ENCODE data around the gene CNPY1. TPM values are rescaled to one million over a fixed set of nuclear protein-coding genes. Genes with fewer than 3 reads are reported as not detected.

The CNPY1 gene
- polyA plus RNA-seq, 1 of the 3 experiments (the other 2 are of a cell fraction) = not detected

DNA sequence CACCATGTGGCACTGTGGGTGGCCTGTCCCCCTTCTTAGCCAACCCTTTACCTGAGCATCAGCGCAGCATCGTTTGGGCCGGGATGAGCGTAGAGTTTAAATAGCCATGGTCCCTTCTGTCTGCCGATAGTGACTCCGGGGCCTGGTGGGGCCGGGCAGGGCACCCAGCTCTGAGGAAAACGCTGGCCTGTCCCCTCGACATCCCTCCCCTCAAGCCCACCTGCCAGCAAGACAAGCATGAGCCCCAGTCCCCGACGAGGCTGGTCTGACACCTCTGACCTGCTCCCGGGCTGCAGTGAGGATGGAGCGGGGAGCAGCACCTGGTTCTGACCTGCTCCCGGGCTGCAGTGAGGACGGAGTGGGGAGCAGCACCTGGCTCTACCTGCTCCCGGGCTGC, 31.1 kb upstream of the CNPY1 start:
- Histone ChIP-seq H2AFZ (ENCODE audit: low read depth) (no peak overlapping the region), H3K36me3 (replicated peaks in 1 of 2; ENCODE audit: control insufficient read depth in 1 of 2, insufficient read depth in 2 of 2, low read length in 1 of 2) (no peaks in the 10 kb centered on the region), H3K9ac (no peak overlapping the region), H3K4me3 (ENCODE audit: low read depth in 2 of 2, low read length in 1 of 2) (no peak overlapping the region), H3K4me1 (ENCODE audit: control insufficient read depth in 1 of 2, insufficient read depth in 2 of 2, low read depth in 1 of 2, low read length in 1 of 2) (no peaks in the 10 kb centered on the region), H3K27me3 (ENCODE audit: insufficient read depth) (peaks cover 31% of the 10 kb centered on the region; the same call in 1 of the 2 replicates), H4K20me1 (ENCODE audit: insufficient read depth) (no peaks in the 10 kb centered on the region), H3K9me3 (no peaks in the 10 kb centered on the region), H3F3A (replicated peaks; ENCODE audit: insufficient read depth) (no peaks in the 10 kb centered on the region), H3K27ac (ENCODE audit: low read depth in 2 of 2, low read length in 1 of 2) (no peak overlapping the region), H3K9me2 (no peaks in the 10 kb centered on the region), H3K79me2 (ENCODE audit: insufficient read depth) (no peaks in the 10 kb centered on the region), H3K4me2 (no peak overlapping the region)
- ChIA-PET POLR2A (no interaction called here), CTCF (interaction anchor here (0.6 to 5.9 kb wide), 2 partner anchors 9 to 21 kb away, joined by 3 to 22 read pairs; no protein-coding TSS in a partner anchor)
- TF ChIP-seq, protein P1, sequence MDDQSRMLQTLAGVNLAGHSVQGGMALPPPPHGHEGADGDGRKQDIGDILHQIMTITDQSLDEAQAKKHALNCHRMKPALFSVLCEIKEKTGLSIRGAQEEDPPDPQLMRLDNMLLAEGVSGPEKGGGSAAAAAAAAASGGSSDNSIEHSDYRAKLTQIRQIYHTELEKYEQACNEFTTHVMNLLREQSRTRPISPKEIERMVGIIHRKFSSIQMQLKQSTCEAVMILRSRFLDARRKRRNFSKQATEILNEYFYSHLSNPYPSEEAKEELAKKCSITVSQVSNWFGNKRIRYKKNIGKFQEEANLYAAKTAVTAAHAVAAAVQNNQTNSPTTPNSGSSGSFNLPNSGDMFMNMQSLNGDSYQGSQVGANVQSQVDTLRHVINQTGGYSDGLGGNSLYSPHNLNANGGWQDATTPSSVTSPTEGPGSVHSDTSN (IDR thresholded peaks at IDR 0.05) = no peak
- TF ChIP-seq FOSL2 (IDR thresholded peaks at IDR 0.05; ENCODE audit: borderline replicate concordance, low read depth) = no peak
- no peak for TF ChIP-seq JUND (IDR thresholded peaks at IDR 0.05)
- no peak for TF ChIP-seq FOXJ3 (CRISPR knock-in tag; IDR thresholded peaks at IDR 0.05)
- no peak for TF ChIP-seq YY1 (IDR thresholded peaks at IDR 0.05; ENCODE audit: low read depth)
- no peak for TF ChIP-seq TAF1 (IDR thresholded peaks at IDR 0.05; ENCODE audit: borderline replicate concordance, low read depth, low read length)
- TF ChIP-seq, protein P2, sequence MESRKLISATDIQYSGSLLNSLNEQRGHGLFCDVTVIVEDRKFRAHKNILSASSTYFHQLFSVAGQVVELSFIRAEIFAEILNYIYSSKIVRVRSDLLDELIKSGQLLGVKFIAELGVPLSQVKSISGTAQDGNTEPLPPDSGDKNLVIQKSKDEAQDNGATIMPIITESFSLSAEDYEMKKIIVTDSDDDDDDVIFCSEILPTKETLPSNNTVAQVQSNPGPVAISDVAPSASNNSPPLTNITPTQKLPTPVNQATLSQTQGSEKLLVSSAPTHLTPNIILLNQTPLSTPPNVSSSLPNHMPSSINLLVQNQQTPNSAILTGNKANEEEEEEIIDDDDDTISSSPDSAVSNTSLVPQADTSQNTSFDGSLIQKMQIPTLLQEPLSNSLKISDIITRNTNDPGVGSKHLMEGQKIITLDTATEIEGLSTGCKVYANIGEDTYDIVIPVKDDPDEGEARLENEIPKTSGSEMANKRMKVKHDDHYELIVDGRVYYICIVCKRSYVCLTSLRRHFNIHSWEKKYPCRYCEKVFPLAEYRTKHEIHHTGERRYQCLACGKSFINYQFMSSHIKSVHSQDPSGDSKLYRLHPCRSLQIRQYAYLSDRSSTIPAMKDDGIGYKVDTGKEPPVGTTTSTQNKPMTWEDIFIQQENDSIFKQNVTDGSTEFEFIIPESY (IDR thresholded peaks at IDR 0.05; ENCODE audit: borderline replicate concordance, low read depth) = no peak
- no peak for TF ChIP-seq GABPA (IDR thresholded peaks at IDR 0.05; ENCODE audit: low read depth)
- no peak for TF ChIP-seq RAD21 (IDR thresholded peaks at IDR 0.05; ENCODE audit: low read length)
- no peak for TF ChIP-seq SIN3A (IDR thresholded peaks at IDR 0.05; ENCODE audit: borderline replicate concordance, low read depth, low read length)
- TF ChIP-seq, protein P3, sequence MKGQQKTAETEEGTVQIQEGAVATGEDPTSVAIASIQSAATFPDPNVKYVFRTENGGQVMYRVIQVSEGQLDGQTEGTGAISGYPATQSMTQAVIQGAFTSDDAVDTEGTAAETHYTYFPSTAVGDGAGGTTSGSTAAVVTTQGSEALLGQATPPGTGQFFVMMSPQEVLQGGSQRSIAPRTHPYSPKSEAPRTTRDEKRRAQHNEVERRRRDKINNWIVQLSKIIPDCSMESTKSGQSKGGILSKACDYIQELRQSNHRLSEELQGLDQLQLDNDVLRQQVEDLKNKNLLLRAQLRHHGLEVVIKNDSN (IDR thresholded peaks at IDR 0.05; ENCODE audit: borderline replicate concordance, low read depth) = no peak
- no peak for TF ChIP-seq NFIC (IDR thresholded peaks at IDR 0.05; ENCODE audit: borderline replicate concordance)
- no peak for TF ChIP-seq RCOR1 (IDR thresholded peaks at IDR 0.05; ENCODE audit: low read length)
- TF ChIP-seq, protein P4, sequence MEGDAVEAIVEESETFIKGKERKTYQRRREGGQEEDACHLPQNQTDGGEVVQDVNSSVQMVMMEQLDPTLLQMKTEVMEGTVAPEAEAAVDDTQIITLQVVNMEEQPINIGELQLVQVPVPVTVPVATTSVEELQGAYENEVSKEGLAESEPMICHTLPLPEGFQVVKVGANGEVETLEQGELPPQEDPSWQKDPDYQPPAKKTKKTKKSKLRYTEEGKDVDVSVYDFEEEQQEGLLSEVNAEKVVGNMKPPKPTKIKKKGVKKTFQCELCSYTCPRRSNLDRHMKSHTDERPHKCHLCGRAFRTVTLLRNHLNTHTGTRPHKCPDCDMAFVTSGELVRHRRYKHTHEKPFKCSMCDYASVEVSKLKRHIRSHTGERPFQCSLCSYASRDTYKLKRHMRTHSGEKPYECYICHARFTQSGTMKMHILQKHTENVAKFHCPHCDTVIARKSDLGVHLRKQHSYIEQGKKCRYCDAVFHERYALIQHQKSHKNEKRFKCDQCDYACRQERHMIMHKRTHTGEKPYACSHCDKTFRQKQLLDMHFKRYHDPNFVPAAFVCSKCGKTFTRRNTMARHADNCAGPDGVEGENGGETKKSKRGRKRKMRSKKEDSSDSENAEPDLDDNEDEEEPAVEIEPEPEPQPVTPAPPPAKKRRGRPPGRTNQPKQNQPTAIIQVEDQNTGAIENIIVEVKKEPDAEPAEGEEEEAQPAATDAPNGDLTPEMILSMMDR (IDR thresholded peaks at IDR 0.05) = no peak
- no peak for TF ChIP-seq MXI1 (IDR thresholded peaks at IDR 0.05; ENCODE audit: low read depth, low read length)
- TF ChIP-seq TCF12 (IDR thresholded peaks at IDR 0.05) = no peak
- DNase-seq = no peak
- WGBS (ENCODE audit: low lambda C conversion rate) = 61% methylated on average over 14 of the region's 16 CpGs

Data from SK-N-SH (cell line).